Stomach (tissue), 4 donors: ENCODE measurements around the gene OR10C1.

Source experiments
- CTCF ChIP-seq, 7 experiments: fragments of 450-650 bp in 4 of 7; fragments of 200-600 bp in 3 of 7; sonication (generic) in 3 of 7; IDR thresholded peaks; one replicate each; pipeline ENCODE4 v1.5.1; 2016 to 2019; ENCODE audit warnings: antibody characterized with exemption in 7 of 7, control low read depth in 2 of 7, mild to moderate bottlenecking in 1 of 7
- POLR2AphosphoS5 ChIP-seq, 3 donors: sonication (generic); formaldehyde crosslinking; IDR thresholded peaks; one replicate each; pipeline ENCODE4 v1.6.1; 2016; ENCODE audit warnings: antibody characterized with exemption in 3 of 3

GRCh38 chr6:29451471-29452193, 12.5 kb downstream of the OR10C1 start:
- TF ChIP-seq POLR2AphosphoS5 (IDR thresholded peaks at IDR 0.05) (no peak), CTCF (IDR thresholded peaks at IDR 0.05) (no peak)
